ENCODE results near the gene HSPB6.
"Not testable (repeated sequence)": the region's sequence is repeated elsewhere in the genome, so short reads cannot be mapped to it uniquely, and the experiment has no call there.

Gene HSPB6

GRCh38 chr19:35784503-35785338, 27.9 kb upstream of the HSPB6 start:
- no peak for DNase-seq

GRCh38 chr19:35783469-35784434, 26.9 kb upstream of the HSPB6 start:
- peak; percentile 24 for DNase-seq

- DNase-seq: no peak
Measured at GRCh38 chr19:35782589-35782988, 25.8 kb upstream of the HSPB6 start.

GRCh38 chr19:35781650-35782049, 24.8 kb upstream of the HSPB6 start:
- no peak for DNase-seq

GRCh38 chr19:35780717-35781116, 23.9 kb upstream of the HSPB6 start:
- DNase-seq: no peak

- DNase-seq: no peak
Measured at GRCh38 chr19:35780058-35780457, 23.2 kb upstream of the HSPB6 start.

GRCh38 chr19:35779033-35779432, 22.2 kb upstream of the HSPB6 start:
- no peak for DNase-seq

GRCh38 chr19:35777961-35778360, 21.1 kb upstream of the HSPB6 start:
- no peak for DNase-seq

GRCh38 chr19:35777086-35777841, 20.4 kb upstream of the HSPB6 start:
- DNase-seq: no peak

- no peak for DNase-seq
Measured at GRCh38 chr19:35776102-35776788, 19.4 kb upstream of the HSPB6 start.

- DNase-seq: peak; percentile 98
Measured at GRCh38 chr19:35775298-35776101, 18.7 kb upstream of the HSPB6 start, which contains the start of gene ARHGAP33. ARHGAP33 (plus strand) TSS chr19:35775564; CDS start chr19:35775659, 95 bp downstream.

GRCh38 chr19:35775046-35775297, 18.1 kb upstream of the HSPB6 start:
- DNase-seq: no peak

- no peak for DNase-seq
Measured at GRCh38 chr19:35774274-35775045, 17.6 kb upstream of the HSPB6 start.

- DNase-seq: no peak
Measured at GRCh38 chr19:35773020-35773806, 16.4 kb upstream of the HSPB6 start.

- not testable (repeated sequence) for DNase-seq
Measured at GRCh38 chr19:35772362-35772761, 15.5 kb upstream of the HSPB6 start.

GRCh38 chr19:35768082-35768421, 11.2 kb upstream of the HSPB6 start:
- DNase-seq: no peak

- no peak for DNase-seq
Measured at GRCh38 chr19:35767288-35768081, 10.7 kb upstream of the HSPB6 start.

- no peak for DNase-seq
Measured at GRCh38 chr19:35766571-35767104, 9.8 kb upstream of the HSPB6 start.
